Panc1 (cell line): Measurements from ENCODE around the gene CUTC. TPM values are rescaled to one million over a fixed set of nuclear protein-coding genes. Genes with fewer than 3 reads are reported as not detected.

Source experiments
- ATAC-seq: fragments of 200-7000 bp; cut with Tn5 transposase; 2 replicates; pipeline ENCODE4 v1.9.1; 2020; ENCODE audit warnings: mild to moderate bottlenecking, moderate library complexity
- BruUV-seq: library from RNA; stranded (reverse); fragments of 400-500 nt; replicated peaks from 2 replicates; lab custom pipeline; 2021; lab: Mats Ljungman, UMichigan
- CTCF ChIA-PET: fragments of 300-600 bp; sonication (Branson Sonifier 250); formaldehyde crosslinking; loops from one replicate; lab custom pipeline; 2022; ENCODE audit warnings: antibody characterized with exemption; lab: Charles Lee
- POLR2A ChIA-PET: fragments of 300-600 bp; sonication (Branson Sonifier 250); formaldehyde crosslinking; loops from one replicate; lab custom pipeline; 2022; ENCODE audit warnings: antibody characterized with exemption; lab: Charles Lee
- DNase-seq: peaks from one replicate; pipeline ENCODE4 v3.0.0-alpha.2; 2010; ENCODE audit warnings: low read depth, low spot score
- H3K27ac ChIP-seq: 2 replicates; pipeline ENCODE4 v1.5.1; 2011; ENCODE audit warnings: mild to moderate bottlenecking, low read length, inconsistent platforms
- H3K27me3 ChIP-seq: fragments of 200-500 bp; sonication (Bioruptor generic); 2 replicates; pipeline ENCODE4 v1.6.0; 2014; ENCODE audit warnings: low read length, inconsistent platforms; ENCODE audit not compliant: control insufficient read depth, insufficient read depth
- H3K36me3 ChIP-seq: fragments of 200-500 bp; sonication (Bioruptor generic); 2 replicates; pipeline ENCODE4 v1.5.1; 2014; ENCODE audit warnings: inconsistent platforms, mild to moderate bottlenecking, low read length, moderate library complexity; ENCODE audit not compliant: control insufficient read depth, insufficient read depth
- H3K4me1 ChIP-seq: 2 replicates; pipeline ENCODE4 v1.5.1; 2011; ENCODE audit warnings: inconsistent platforms, mild to moderate bottlenecking, low read length, moderate library complexity; ENCODE audit not compliant: control insufficient read depth, insufficient read depth
- H3K4me3 ChIP-seq, 2 experiments: 2 replicates each; pipeline ENCODE4 v1.5.1; 2011 to 2012; ENCODE audit warnings: low read depth in 2 of 2, low read length in 2 of 2, mild to moderate bottlenecking in 2 of 2, inconsistent platforms in 1 of 2, moderate library complexity in 1 of 2
- H3K9me3 ChIP-seq: fragments of 200-500 bp; sonication (Bioruptor generic); 2 replicates; pipeline ENCODE4 v1.5.1; 2014; ENCODE audit warnings: low read depth, mild to moderate bottlenecking, inconsistent platforms, low read length, moderate library complexity; ENCODE audit not compliant: control insufficient read depth, insufficient read depth
- CTCF ChIP-seq: fragments of 450-650 bp; IDR thresholded peaks from 2 replicates; pipeline ENCODE4 v1.5.1; 2017; ENCODE audit warnings: mild to moderate bottlenecking
- POLR2AphosphoS5 ChIP-seq: IDR thresholded peaks from 2 replicates; pipeline ENCODE4 v1.6.1; 2012; ENCODE audit warnings: mild to moderate bottlenecking, low read depth, low read length, moderate library complexity
- SIN3A ChIP-seq: IDR thresholded peaks from 2 replicates; pipeline ENCODE4 v1.6.1; 2012; ENCODE audit warnings: low read depth, mild to moderate bottlenecking, low read length, moderate library complexity, borderline replicate concordance; ENCODE audit not compliant: insufficient read depth
- TCF7L2 ChIP-seq: IDR thresholded peaks from 2 replicates; pipeline ENCODE4 v1.6.1; 2011; ENCODE audit warnings: mild to moderate bottlenecking, low read depth, low read length, inconsistent platforms
- in situ Hi-C: cut with HindIII; loops from 2 replicates; pipeline ENCODE4 v1.10.0; 2016; ENCODE audit warnings: low sequenced_read_pairs, low pct_unique_long_range_greater_than_20kb
- intact Hi-C: fragments of 100-400 bp; cut with micrococcal nuclease; formaldehyde crosslinking; loops from one replicate; pipeline ENCODE4 v1.10.0; 2022; ENCODE audit not compliant: unreplicated experiment
- total RNA-seq: library from RNA; stranded (reverse); gene quantifications from one replicate; pipeline ENCODE4 v1.2.1, GENCODE V29; 2021; ENCODE audit not compliant: unreplicated experiment
- TF ChIP-seq, protein P1 (sequence below), 2 experiments: IDR thresholded peaks; 2 replicates each; pipeline ENCODE4 v1.6.1; 2011 to 2012; ENCODE audit warnings: low read depth in 2 of 2, control low read depth in 1 of 2, low read length in 1 of 2, mild to moderate bottlenecking in 1 of 2, moderate library complexity in 1 of 2; ENCODE audit not compliant: insufficient read depth in 1 of 2

Gene CUTC
- total RNA-seq, 1 experiment from 2014 or later = 37.0 TPM

DNA sequence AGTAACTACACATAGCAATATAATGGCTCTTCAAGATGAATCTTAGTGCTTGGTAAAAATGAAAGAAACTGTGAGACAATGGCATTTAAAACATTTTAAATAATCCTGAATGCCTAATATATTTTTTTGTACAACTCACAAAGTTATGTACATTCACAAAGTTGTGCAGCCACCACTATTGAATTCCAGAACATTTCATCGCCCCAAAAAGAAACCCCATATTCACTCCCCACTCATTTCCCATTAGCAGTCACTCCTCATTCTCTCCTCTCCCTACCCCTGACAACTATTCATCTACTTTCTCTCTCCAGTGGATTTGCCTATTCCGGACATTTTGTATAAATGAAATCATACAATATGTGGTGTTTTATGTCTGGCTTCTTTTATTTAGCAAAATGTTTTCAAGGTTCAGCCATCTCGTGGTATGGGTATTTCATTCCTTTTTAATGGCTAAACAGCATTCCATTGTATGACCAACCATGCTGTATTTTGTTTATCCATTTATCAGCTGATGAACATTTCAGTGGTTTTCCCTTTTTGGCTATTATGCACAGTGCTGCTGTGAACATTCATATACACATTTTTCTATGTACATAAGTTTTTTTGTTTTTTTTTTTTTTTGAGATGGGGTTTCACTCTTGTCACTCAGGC is 38.0 kb upstream of the CUTC start:
- no peaks in the 10 kb centered on the region for H3K4me1 ChIP-seq
- TF ChIP-seq, protein P1, sequence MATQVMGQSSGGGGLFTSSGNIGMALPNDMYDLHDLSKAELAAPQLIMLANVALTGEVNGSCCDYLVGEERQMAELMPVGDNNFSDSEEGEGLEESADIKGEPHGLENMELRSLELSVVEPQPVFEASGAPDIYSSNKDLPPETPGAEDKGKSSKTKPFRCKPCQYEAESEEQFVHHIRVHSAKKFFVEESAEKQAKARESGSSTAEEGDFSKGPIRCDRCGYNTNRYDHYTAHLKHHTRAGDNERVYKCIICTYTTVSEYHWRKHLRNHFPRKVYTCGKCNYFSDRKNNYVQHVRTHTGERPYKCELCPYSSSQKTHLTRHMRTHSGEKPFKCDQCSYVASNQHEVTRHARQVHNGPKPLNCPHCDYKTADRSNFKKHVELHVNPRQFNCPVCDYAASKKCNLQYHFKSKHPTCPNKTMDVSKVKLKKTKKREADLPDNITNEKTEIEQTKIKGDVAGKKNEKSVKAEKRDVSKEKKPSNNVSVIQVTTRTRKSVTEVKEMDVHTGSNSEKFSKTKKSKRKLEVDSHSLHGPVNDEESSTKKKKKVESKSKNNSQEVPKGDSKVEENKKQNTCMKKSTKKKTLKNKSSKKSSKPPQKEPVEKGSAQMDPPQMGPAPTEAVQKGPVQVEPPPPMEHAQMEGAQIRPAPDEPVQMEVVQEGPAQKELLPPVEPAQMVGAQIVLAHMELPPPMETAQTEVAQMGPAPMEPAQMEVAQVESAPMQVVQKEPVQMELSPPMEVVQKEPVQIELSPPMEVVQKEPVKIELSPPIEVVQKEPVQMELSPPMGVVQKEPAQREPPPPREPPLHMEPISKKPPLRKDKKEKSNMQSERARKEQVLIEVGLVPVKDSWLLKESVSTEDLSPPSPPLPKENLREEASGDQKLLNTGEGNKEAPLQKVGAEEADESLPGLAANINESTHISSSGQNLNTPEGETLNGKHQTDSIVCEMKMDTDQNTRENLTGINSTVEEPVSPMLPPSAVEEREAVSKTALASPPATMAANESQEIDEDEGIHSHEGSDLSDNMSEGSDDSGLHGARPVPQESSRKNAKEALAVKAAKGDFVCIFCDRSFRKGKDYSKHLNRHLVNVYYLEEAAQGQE (IDR thresholded peaks at IDR 0.05; ENCODE audit: insufficient read depth in 1 of 2, low read depth in 2 of 2, low read length in 1 of 2) = no peak
- TF ChIP-seq SIN3A (no peak), CTCF (no peak), TCF7L2 (no peak), POLR2AphosphoS5 (no peak)
- intact Hi-C loops = no loop called here
- no peaks in the 10 kb centered on the region for H3K9me3 ChIP-seq
- DNase-seq = no peak
- ChIA-PET CTCF (no interaction called here), POLR2A (no interaction called here)
- in situ Hi-C loops = no loop called here
- no peak overlapping the region for H3K27ac ChIP-seq
- no peaks in the 10 kb centered on the region for H3K27me3 ChIP-seq
- H3K36me3 ChIP-seq = peaks cover 8% of the 10 kb centered on the region
- no TSS peak for BruUV-seq
- ATAC-seq = no peak
- H3K4me3 ChIP-seq = no peak overlapping the region

- Histone ChIP-seq H3K27me3 (no peaks in the 10 kb centered on the region), H3K36me3 (peaks cover 8% of the 10 kb centered on the region; the same call in 1 of the 2 replicates), H3K9me3 (no peaks in the 10 kb centered on the region), H3K27ac (no peak overlapping the region), H3K4me1 (no peaks in the 10 kb centered on the region), H3K4me3 (no peak overlapping the region)
- ATAC-seq (no peak), DNase-seq (no peak)
- ChIA-PET POLR2A (interaction anchor here (0.5 kb wide), 1 partner anchor 128 kb away, joined by 3 read pairs; no protein-coding TSS in a partner anchor), CTCF (no interaction called here)
- intact Hi-C loops = no loop called here
- no TSS peak for BruUV-seq
- in situ Hi-C loops = no loop called here
- no peak for TF ChIP-seq TCF7L2
Observed at GRCh38 chr10:99695761-99696160, 36.3 kb upstream of the CUTC start.

DNA sequence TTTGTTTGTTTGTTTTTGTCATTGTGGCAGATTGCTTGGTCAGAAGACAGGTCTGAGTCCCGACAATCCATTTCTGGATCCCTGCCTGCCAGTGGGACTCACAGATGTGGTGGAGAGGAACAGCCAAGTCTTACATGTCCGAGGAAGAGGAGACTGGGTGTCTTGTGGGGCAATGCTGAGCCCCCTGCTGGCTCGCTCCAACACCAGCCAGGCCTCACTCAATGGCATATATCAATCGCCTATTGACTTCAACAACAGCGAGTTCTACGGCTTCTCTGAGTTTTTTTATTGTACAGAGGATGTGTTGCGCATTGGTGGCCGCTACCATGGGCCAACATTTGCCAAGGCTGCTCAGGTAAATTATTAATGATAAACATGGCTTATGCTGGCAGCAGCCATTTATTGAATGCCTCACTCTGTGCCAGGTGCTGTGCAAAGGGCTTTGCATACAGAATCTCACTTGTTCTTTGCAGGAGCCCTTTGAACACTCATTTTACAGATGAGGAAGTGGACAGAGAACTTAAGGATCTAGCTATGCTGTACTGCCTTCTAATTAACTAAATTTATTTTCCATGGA is 33.4 kb upstream of the CUTC start:
- Histone ChIP-seq H3K4me3 (no peak overlapping the region), H3K27me3 (no peaks in the 10 kb centered on the region), H3K4me1 (no peaks in the 10 kb centered on the region), H3K9me3 (no peaks in the 10 kb centered on the region), H3K36me3 (peaks cover 13% of the 10 kb centered on the region), H3K27ac (no peak overlapping the region)
- no peak for ATAC-seq
- intact Hi-C loops = no loop called here
- BruUV-seq = no TSS peak
- DNase-seq = no peak
- TF ChIP-seq CTCF (peak; percentile 38), TCF7L2 (no peak)
- in situ Hi-C loops = no loop called here
- CTCF ChIA-PET = no interaction called here
- POLR2A ChIA-PET = no interaction called here
